Tibial artery (tissue), 4 donors: Measurements from ENCODE around the gene GABRG3.

ENCODE experiments used
- DNase-seq, 2 donors: peaks; one replicate each; pipeline ENCODE4 v3.0.0-alpha.2; 2019
- H3K27ac ChIP-seq, 2 donors: fragments of 200-600 bp; sonication (generic) in 1 of 2; 1 replicate in 1 of 2; 2 replicates in 1 of 2; pipeline ENCODE4 v1.5.1; 2018 to 2019; ENCODE audit warnings: mild to moderate bottlenecking in 1 of 2
- H3K27me3 ChIP-seq, 2 donors: fragments of 200-600 bp; sonication (generic) in 1 of 2; one replicate each; pipeline versions ENCODE4 v1.5.1 to v1.6.0; 2016 to 2019
- H3K36me3 ChIP-seq, 3 donors: fragments of 200-600 bp; sonication (generic) in 2 of 3; one replicate each; pipeline ENCODE4 v1.5.1; 2016 to 2019; ENCODE audit warnings: mild to moderate bottlenecking in 2 of 3
- H3K4me1 ChIP-seq, 4 donors: fragments of 200-600 bp; sonication (generic) in 2 of 4; 1 replicate in 3 of 4; 2 replicates in 1 of 4; pipeline ENCODE4 v1.5.1; 2016 to 2019
- H3K4me3 ChIP-seq, 2 donors: fragments of 200-600 bp; sonication (generic) in 1 of 2; 1 replicate in 1 of 2; 2 replicates in 1 of 2; pipeline ENCODE4 v1.5.1; 2018 to 2019; ENCODE audit warnings: mild to moderate bottlenecking in 2 of 2
- H3K9me3 ChIP-seq, 3 donors: fragments of 200-600 bp; sonication (generic) in 1 of 3; one replicate each; pipeline ENCODE4 v1.5.1; 2016 to 2019
- intact Hi-C: fragments of 100-400 bp; cut with DNase I; formaldehyde crosslinking; loops from one replicate; pipeline ENCODE4 v1.15.0; 2023; ENCODE audit warnings: low total_unique reads
- TF ChIP-seq, protein P1 (sequence below), 2 experiments: fragments of 200-600 bp in 1 of 2; fragments of 450-650 bp in 1 of 2; IDR thresholded peaks; one replicate each; pipeline ENCODE4 v1.5.1; 2017 to 2019; ENCODE audit warnings: antibody characterized with exemption in 2 of 2, mild to moderate bottlenecking in 1 of 2, moderate library complexity in 1 of 2

The GABRG3 gene

DNA sequence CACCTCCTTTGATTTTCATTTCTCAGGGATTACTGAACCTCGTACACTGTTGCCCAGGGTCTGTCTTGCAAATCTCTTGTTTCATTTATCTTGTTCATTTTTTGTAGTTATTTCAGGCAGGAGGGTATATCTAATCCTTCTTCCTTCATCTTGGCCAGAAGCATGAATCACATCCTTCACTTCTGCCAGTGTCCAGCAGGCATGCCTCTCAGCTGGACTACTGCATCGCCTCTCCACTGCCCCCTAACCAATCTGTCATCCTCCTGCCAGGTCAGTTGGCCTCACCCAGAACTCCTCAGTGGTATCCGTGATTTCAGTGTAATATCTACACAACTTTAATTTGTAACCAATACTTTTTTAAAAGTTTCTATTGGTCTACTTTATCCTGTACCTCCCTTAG, 297.9 kb downstream of the GABRG3 start:
- Histone ChIP-seq H3K4me1 (no peaks in the 10 kb centered on the region), H3K9me3 (peaks cover 0 to 3% (median 0%) of the 10 kb centered on the region in 3 donors), H3K4me3 (no peak overlapping the region), H3K36me3 (no peaks in the 10 kb centered on the region), H3K27me3 (no peaks in the 10 kb centered on the region), H3K27ac (no peak overlapping the region)
- intact Hi-C loops = no loop called here
- DNase-seq = no peak
- TF ChIP-seq, protein P1, sequence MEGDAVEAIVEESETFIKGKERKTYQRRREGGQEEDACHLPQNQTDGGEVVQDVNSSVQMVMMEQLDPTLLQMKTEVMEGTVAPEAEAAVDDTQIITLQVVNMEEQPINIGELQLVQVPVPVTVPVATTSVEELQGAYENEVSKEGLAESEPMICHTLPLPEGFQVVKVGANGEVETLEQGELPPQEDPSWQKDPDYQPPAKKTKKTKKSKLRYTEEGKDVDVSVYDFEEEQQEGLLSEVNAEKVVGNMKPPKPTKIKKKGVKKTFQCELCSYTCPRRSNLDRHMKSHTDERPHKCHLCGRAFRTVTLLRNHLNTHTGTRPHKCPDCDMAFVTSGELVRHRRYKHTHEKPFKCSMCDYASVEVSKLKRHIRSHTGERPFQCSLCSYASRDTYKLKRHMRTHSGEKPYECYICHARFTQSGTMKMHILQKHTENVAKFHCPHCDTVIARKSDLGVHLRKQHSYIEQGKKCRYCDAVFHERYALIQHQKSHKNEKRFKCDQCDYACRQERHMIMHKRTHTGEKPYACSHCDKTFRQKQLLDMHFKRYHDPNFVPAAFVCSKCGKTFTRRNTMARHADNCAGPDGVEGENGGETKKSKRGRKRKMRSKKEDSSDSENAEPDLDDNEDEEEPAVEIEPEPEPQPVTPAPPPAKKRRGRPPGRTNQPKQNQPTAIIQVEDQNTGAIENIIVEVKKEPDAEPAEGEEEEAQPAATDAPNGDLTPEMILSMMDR (IDR thresholded peaks at IDR 0.05) = no peak

DNA sequence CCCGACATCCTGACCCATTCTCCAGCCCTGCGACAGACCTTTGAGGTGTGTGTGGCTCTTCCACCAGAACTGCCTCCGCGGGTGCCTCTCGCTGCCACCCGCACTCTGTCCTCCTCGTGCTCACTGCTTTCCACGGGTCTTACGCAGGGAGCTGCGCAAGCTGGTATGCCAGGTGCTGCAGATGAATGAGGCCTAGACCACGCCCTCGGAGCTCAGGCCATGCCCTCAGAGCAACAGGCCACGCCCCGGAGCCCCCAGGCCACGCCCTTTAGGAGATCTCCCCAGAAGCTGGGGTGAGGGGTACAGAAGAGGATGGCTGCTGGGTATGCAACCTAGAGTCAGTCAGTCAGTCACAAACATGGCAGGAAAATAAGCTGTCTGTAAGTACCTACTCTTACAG, 300.3 kb downstream of the GABRG3 start:
- no peaks in the 10 kb centered on the region for H3K4me1 ChIP-seq
- no peak overlapping the region for H3K27ac ChIP-seq
- DNase-seq = no peak
- intact Hi-C loops = no loop called here
- TF ChIP-seq, protein P1 (IDR thresholded peaks at IDR 0.05) = no peak
- H3K4me3 ChIP-seq = no peak overlapping the region
- H3K9me3 ChIP-seq = peaks cover 0 to 3% (median 0%) of the 10 kb centered on the region in 3 donors
- H3K36me3 ChIP-seq = no peaks in the 10 kb centered on the region
- no peaks in the 10 kb centered on the region for H3K27me3 ChIP-seq

DNA sequence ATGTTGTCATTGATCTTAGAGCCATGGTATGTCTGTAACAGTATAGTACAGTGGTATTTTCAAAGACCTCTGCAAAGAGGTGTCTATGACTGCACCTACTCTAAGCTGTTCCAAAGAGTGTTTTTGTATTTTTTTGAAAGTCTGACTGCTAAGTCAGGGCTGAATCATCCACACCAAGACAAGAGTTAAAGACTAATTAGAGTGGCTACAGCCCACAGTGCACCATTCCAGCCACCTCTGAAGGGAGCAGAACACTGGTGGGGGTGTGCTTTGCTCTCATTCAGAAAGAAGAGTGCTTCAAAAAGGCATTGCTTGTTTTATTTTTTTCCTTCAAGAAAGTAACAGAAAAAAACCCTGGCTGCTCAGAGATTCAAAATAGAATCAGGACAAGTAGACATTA, 301.4 kb downstream of the GABRG3 start:
- Histone ChIP-seq H3K4me3 (no peak overlapping the region), H3K27ac (no peak overlapping the region), H3K4me1 (no peaks in the 10 kb centered on the region), H3K9me3 (no peaks in the 10 kb centered on the region), H3K36me3 (no peaks in the 10 kb centered on the region), H3K27me3 (no peaks in the 10 kb centered on the region)
- intact Hi-C loops = no loop called here
- TF ChIP-seq, protein P1 (IDR thresholded peaks at IDR 0.05) = no peak
- no peak for DNase-seq

DNA sequence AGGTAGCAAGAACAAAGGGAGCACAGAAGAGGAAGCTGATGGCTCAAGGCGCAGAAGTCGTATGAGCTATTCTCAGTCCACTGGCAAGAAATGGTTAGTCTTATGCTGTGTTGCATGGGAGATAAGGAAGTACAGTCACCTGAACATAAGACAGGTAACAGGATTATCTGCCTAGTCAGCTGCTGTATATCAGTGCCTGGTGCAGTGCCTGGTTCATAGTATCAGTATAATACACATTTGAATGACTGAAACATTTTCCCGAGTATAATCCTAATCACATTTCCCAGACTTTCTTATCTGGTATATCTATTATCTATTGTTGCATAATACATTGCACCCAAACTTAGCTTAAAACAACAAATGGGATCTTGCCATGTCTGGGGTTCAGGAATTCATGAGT, 302.5 kb downstream of the GABRG3 start:
- intact Hi-C loops = no loop called here

DNA sequence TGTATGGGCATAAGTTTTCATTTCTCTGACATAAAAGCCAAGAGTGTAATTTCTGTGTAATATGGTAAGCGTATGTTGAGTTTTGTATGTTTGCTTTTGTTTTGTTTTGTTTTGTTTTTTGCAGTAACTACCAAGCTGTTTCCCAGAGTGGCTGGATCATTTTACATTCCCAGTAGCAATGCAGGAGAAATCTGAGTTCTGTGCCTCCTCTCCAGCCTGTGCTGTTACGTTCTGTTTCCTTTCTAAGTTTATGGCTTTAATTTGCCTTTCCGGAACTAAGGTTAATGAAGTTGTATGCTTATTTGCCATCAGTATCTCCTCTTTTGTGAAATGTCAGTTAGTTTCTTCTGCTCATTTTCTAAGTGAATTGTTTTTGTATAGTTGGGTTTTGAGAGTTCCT, 307.8 kb downstream of the GABRG3 start:
- no peaks in the 10 kb centered on the region for H3K4me1 ChIP-seq
- TF ChIP-seq, protein P1 (IDR thresholded peaks at IDR 0.05) = no peak
- H3K27me3 ChIP-seq = no peaks in the 10 kb centered on the region
- no peaks in the 10 kb centered on the region for H3K36me3 ChIP-seq
- DNase-seq = no peak
- intact Hi-C loops = no loop called here
- no peaks in the 10 kb centered on the region for H3K9me3 ChIP-seq
- H3K4me3 ChIP-seq = no peak overlapping the region
- H3K27ac ChIP-seq = no peak overlapping the region

More for the DNA sequence above, 302.5 kb downstream of the GABRG3 start:
- DNase-seq = no peak
- Histone ChIP-seq H3K27ac (no peak overlapping the region), H3K4me1 (no peaks in the 10 kb centered on the region), H3K27me3 (no peaks in the 10 kb centered on the region), H3K4me3 (no peak overlapping the region), H3K36me3 (no peaks in the 10 kb centered on the region), H3K9me3 (no peaks in the 10 kb centered on the region)
- TF ChIP-seq, protein P1 (IDR thresholded peaks at IDR 0.05) = no peak

DNA sequence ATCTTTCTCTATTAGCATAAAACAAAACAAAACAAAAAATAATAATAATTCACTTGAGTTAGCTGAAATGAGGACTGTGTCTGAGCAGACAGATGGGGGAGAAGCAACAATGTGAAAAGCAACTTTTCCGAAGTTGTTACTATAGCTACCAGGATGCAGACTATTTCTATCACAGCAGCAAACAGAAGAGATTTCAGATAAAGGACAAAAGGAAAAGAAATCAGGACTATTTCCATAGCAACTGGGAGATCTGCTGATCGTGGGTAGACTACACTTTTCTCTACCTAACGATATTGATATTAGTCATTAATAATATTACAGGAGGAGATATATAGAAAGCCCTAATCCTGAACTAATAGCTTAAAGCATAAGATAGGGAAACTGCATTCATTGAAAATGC, 321.7 kb downstream of the GABRG3 start:
- TF ChIP-seq, protein P1 (IDR thresholded peaks at IDR 0.05) = no peak
- Histone ChIP-seq H3K9me3 (no peaks in the 10 kb centered on the region), H3K27ac (no peak overlapping the region), H3K36me3 (no peaks in the 10 kb centered on the region), H3K4me3 (no peak overlapping the region), H3K4me1 (no peaks in the 10 kb centered on the region), H3K27me3 (no peaks in the 10 kb centered on the region)
- intact Hi-C loops = no loop called here
- no peak for DNase-seq
